Measurements from ENCODE around the gene PPP1R16B.

PPP1R16B gene

GRCh38 chr20:38828514-38829295 lies 23.2 kb downstream of the PPP1R16B start:
- DNase-seq = no peak

- no peak for DNase-seq
These were observed 23.9 kb downstream of the PPP1R16B start for GRCh38 chr20:38829296-38829875.

GRCh38 chr20:38830356-38830755 lies 24.9 kb downstream of the PPP1R16B start:
- DNase-seq = no peak

GRCh38 chr20:38831049-38831691 lies 25.7 kb downstream of the PPP1R16B start:
- DNase-seq = no peak

- DNase-seq = no peak
These were observed 26.6 kb downstream of the PPP1R16B start for GRCh38 chr20:38831995-38832620.

GRCh38 chr20:38833154-38833856 lies 27.8 kb downstream of the PPP1R16B start:
- DNase-seq = no peak

GRCh38 chr20:38833857-38834164 lies 28.3 kb downstream of the PPP1R16B start:
- DNase-seq = no peak

GRCh38 chr20:38834868-38835267 lies 29.4 kb downstream of the PPP1R16B start:
- DNase-seq = no peak

- DNase-seq = no peak
These were observed 30.3 kb downstream of the PPP1R16B start for GRCh38 chr20:38835792-38836191.

- no peak for DNase-seq
These were observed 31.5 kb downstream of the PPP1R16B start for GRCh38 chr20:38836991-38837390.

GRCh38 chr20:38838326-38838725 lies 32.8 kb downstream of the PPP1R16B start:
- DNase-seq = no peak

GRCh38 chr20:38839563-38839962 lies 34.1 kb downstream of the PPP1R16B start:
- DNase-seq = no peak

GRCh38 chr20:38840053-38840893 lies 34.8 kb downstream of the PPP1R16B start:
- no peak for DNase-seq

GRCh38 chr20:38840894-38841470 lies 35.5 kb downstream of the PPP1R16B start:
- DNase-seq = no peak

- DNase-seq = no peak
These were observed 36.1 kb downstream of the PPP1R16B start for GRCh38 chr20:38841570-38841969.

GRCh38 chr20:38842026-38842425 lies 36.5 kb downstream of the PPP1R16B start:
- no peak for DNase-seq

GRCh38 chr20:38842558-38842981 lies 37.1 kb downstream of the PPP1R16B start:
- DNase-seq = no peak

- no peak for DNase-seq
These were observed 37.8 kb downstream of the PPP1R16B start for GRCh38 chr20:38843346-38843745.

GRCh38 chr20:38844963-38845362 lies 39.5 kb downstream of the PPP1R16B start:
- DNase-seq = no peak

- DNase-seq = no peak
These were observed 42.3 kb downstream of the PPP1R16B start for GRCh38 chr20:38847840-38848239.

GRCh38 chr20:38853759-38854158 lies 48.3 kb downstream of the PPP1R16B start:
- no peak for DNase-seq

GRCh38 chr20:38854654-38855066 lies 49.2 kb downstream of the PPP1R16B start:
- DNase-seq = no peak
